KMS-11 (cell line): ENCODE data around the gene AKAP14.

Source experiments
- H2AFZ ChIP-seq: fragments of 200-600 bp; sonication (generic); 2 replicates; pipeline ENCODE4 v1.6.1; 2016; ENCODE audit warnings: antibody characterized with exemption, mixed run types, low read depth
- H3K27ac ChIP-seq: fragments of 200-600 bp; sonication (generic); 2 replicates; pipeline ENCODE4 v1.6.1; 2016; ENCODE audit warnings: mild to moderate bottlenecking, mixed run types
- H3K27me3 ChIP-seq: fragments of 200-600 bp; sonication (generic); 2 replicates; pipeline ENCODE4 v1.6.1; 2017; ENCODE audit warnings: mild to moderate bottlenecking, low read depth, mixed run types, moderate library complexity; ENCODE audit not compliant: insufficient read depth
- H3K36me3 ChIP-seq: fragments of 200-600 bp; sonication (generic); 2 replicates; pipeline ENCODE4 v1.6.1; 2017; ENCODE audit warnings: mild to moderate bottlenecking, mixed run types; ENCODE audit not compliant: insufficient read depth
- H3K4me1 ChIP-seq: fragments of 200-600 bp; sonication (generic); 2 replicates; pipeline ENCODE4 v1.6.1; 2016; ENCODE audit warnings: mild to moderate bottlenecking, low read depth, mixed run types; ENCODE audit not compliant: poor library complexity, severe bottlenecking
- H3K4me2 ChIP-seq: fragments of 200-600 bp; sonication (generic); 2 replicates; pipeline ENCODE4 v1.7.0; 2016; ENCODE audit warnings: mild to moderate bottlenecking, mixed run types
- H3K4me3 ChIP-seq: fragments of 200-600 bp; sonication (generic); IDR thresholded peaks from 2 replicates; pipeline ENCODE4 v1.6.1; 2017; ENCODE audit warnings: low read depth, low read length, mixed read lengths; ENCODE audit not compliant: insufficient read depth
- H3K79me2 ChIP-seq: fragments of 200-600 bp; sonication (generic); 2 replicates; pipeline ENCODE4 v1.6.1; 2016; ENCODE audit warnings: low read depth, mixed run types; ENCODE audit not compliant: insufficient read depth
- H3K9ac ChIP-seq: fragments of 200-600 bp; sonication (generic); 2 replicates; pipeline ENCODE4 v1.6.1; 2016; ENCODE audit warnings: mild to moderate bottlenecking, mixed run types
- H4K20me1 ChIP-seq: fragments of 200-600 bp; sonication (generic); 2 replicates; pipeline ENCODE4 v1.6.1; 2016; ENCODE audit warnings: mild to moderate bottlenecking, mixed run types; ENCODE audit not compliant: insufficient read depth
- TF ChIP-seq, protein P1 (sequence below): fragments of 200-600 bp; sonication (generic); conservative IDR thresholded peaks from 2 replicates; pipeline ENCODE4 v1.6.1; 2017; ENCODE audit warnings: low read depth, mild to moderate bottlenecking, antibody characterized with exemption, low read length, moderate library complexity, mixed read lengths

Gene AKAP14

DNA sequence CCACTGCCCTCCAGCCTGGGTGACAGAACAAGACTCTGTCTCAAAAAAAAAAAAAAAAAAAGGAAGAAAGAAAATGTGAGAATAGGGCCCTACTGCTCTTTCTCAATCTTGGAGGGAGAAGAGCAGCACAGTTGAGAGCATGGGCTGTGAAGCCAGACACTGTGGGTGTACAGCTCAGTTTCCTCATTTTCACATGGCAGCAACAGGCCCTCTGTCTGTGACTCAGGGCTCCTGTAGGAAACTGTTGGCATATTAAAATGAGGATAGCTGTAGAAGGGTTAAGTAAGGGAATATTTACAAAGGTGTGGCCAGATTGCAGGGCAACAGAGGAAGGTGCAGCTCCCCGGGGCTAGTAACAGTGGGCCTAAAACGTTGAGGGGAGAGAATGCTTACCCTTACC lies 3.4 kb downstream of the AKAP14 start:
- no peak overlapping the region for H3K27ac ChIP-seq
- no peak overlapping the region for H3K4me2 ChIP-seq
- H3K79me2 ChIP-seq, result no peaks in the 10 kb centered on the region
- no peaks in the 10 kb centered on the region for H3K4me1 ChIP-seq
- H3K27me3 ChIP-seq, result no peaks in the 10 kb centered on the region
- H2AFZ ChIP-seq, result no peak overlapping the region
- no peak overlapping the region for H3K4me3 ChIP-seq
- no peak overlapping the region for H3K9ac ChIP-seq
- TF ChIP-seq, protein P1, sequence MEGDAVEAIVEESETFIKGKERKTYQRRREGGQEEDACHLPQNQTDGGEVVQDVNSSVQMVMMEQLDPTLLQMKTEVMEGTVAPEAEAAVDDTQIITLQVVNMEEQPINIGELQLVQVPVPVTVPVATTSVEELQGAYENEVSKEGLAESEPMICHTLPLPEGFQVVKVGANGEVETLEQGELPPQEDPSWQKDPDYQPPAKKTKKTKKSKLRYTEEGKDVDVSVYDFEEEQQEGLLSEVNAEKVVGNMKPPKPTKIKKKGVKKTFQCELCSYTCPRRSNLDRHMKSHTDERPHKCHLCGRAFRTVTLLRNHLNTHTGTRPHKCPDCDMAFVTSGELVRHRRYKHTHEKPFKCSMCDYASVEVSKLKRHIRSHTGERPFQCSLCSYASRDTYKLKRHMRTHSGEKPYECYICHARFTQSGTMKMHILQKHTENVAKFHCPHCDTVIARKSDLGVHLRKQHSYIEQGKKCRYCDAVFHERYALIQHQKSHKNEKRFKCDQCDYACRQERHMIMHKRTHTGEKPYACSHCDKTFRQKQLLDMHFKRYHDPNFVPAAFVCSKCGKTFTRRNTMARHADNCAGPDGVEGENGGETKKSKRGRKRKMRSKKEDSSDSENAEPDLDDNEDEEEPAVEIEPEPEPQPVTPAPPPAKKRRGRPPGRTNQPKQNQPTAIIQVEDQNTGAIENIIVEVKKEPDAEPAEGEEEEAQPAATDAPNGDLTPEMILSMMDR, result no peak
- no peaks in the 10 kb centered on the region for H3K36me3 ChIP-seq
- no peaks in the 10 kb centered on the region for H4K20me1 ChIP-seq

DNA sequence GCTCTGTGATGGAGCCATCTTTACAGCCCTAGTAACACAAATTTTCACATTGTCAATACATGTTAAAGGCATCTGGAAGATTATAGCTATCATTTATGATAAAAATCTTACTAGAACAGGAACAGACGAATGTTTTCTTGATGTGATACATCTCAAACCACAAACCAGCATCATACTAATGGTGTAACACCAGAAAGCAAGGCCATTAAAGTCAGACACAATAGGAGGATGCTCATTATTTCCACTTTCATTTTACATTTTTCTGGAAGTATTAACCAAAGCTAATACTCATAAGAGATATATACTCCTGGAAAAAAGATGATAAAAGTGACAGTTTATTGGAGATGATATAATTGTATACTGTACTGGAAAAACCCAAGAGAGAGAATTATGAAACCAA lies 5.3 kb downstream of the AKAP14 start:
- TF ChIP-seq, protein P1, result no peak
- no peak overlapping the region for H3K9ac ChIP-seq
- H3K27me3 ChIP-seq, result no peaks in the 10 kb centered on the region
- H3K36me3 ChIP-seq, result no peaks in the 10 kb centered on the region
- no peak overlapping the region for H3K4me2 ChIP-seq
- no peak overlapping the region for H2AFZ ChIP-seq
- H3K4me3 ChIP-seq, result no peak overlapping the region
- no peak overlapping the region for H3K27ac ChIP-seq
- H4K20me1 ChIP-seq, result no peaks in the 10 kb centered on the region
- H3K4me1 ChIP-seq, result no peaks in the 10 kb centered on the region
- no peaks in the 10 kb centered on the region for H3K79me2 ChIP-seq

DNA sequence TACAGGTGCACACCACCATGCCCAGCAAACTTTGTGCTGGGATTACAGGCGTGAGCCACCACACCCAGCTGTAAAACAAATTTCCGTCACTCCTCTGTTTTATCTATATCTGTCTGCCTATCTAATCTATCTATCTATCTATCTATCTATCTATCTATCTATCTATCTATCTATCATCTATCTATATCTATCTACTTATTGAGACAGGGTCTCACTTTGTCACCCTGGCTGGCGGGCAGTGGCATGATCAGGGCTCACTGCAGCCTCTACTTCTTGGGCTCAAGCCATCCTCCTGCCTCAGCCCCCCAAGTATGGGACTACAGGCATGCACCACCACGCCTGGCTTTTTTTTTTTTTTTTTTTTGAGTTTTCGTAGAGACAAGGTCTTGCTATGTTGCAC lies 20.6 kb downstream of the AKAP14 start:
- H3K4me3 ChIP-seq, result no peak overlapping the region
- TF ChIP-seq, protein P1, result no peak
- H2AFZ ChIP-seq, result no peak overlapping the region
- no peak overlapping the region for H3K27ac ChIP-seq
- H3K36me3 ChIP-seq, result no peaks in the 10 kb centered on the region
- no peaks in the 10 kb centered on the region for H4K20me1 ChIP-seq
- no peak overlapping the region for H3K9ac ChIP-seq
- no peaks in the 10 kb centered on the region for H3K79me2 ChIP-seq
- no peaks in the 10 kb centered on the region for H3K27me3 ChIP-seq
- no peaks in the 10 kb centered on the region for H3K4me1 ChIP-seq
- H3K4me2 ChIP-seq, result no peak overlapping the region

DNA sequence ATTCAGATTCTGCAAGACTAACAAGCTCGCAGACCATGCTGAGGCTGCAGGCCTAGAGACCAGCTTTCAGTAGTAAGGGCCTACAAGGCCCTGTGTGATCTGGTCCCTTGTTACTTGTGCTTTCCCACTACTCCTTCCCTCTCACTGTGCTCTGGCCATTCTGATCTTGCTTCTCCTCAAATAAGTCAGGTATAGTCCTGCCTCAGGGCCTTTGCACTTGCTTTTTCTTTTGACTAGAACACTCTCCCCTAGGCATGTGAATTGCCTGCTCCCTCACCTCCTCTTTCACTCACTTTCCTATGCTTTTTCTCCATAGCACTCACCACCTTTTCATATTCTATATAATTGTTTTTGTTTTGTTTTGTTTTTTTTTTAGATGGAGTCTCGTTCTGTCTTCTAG lies 22.2 kb downstream of the AKAP14 start:
- H4K20me1 ChIP-seq, result no peaks in the 10 kb centered on the region
- H3K4me1 ChIP-seq, result no peaks in the 10 kb centered on the region
- no peak overlapping the region for H2AFZ ChIP-seq
- H3K27me3 ChIP-seq, result no peaks in the 10 kb centered on the region
- H3K4me3 ChIP-seq, result no peak overlapping the region
- H3K27ac ChIP-seq, result no peak overlapping the region
- H3K36me3 ChIP-seq, result no peaks in the 10 kb centered on the region
- no peaks in the 10 kb centered on the region for H3K79me2 ChIP-seq
- no peak overlapping the region for H3K9ac ChIP-seq
- TF ChIP-seq, protein P1, result no peak
- H3K4me2 ChIP-seq, result no peak overlapping the region
